H1 (cell line): Measurements from ENCODE around the gene OSBPL2. TPM values are rescaled to one million over a fixed set of nuclear protein-coding genes. Genes with fewer than 3 reads are reported as not detected.

Experiments used
- CEBPB ChIP-seq: IDR thresholded peaks from 2 replicates; pipeline ENCODE4 v1.6.1; 2012; ENCODE audit warnings: low read depth, low read length
- EP300 ChIP-seq, 2 experiments: IDR thresholded peaks; 1 replicate in 1 of 2; 2 replicates in 1 of 2; pipeline ENCODE4 v1.6.1; 2011 to 2012; ENCODE audit warnings: low read depth in 2 of 2, low read length in 2 of 2, mild to moderate bottlenecking in 2 of 2, borderline replicate concordance in 1 of 2, inconsistent platforms in 1 of 2, moderate library complexity in 1 of 2
- KDM1A ChIP-seq: fragments of 200-600, 300-600 bp; sonication (generic); IDR thresholded peaks from 2 replicates; pipeline ENCODE4 v1.7.1; 2016; ENCODE audit warnings: mild to moderate bottlenecking, low read length, borderline replicate concordance
- NANOG ChIP-seq: IDR thresholded peaks from 2 replicates; pipeline ENCODE4 v1.6.1; 2011; ENCODE audit warnings: low read length, low read depth, mild to moderate bottlenecking, inconsistent platforms; ENCODE audit not compliant: insufficient read depth, poor library complexity, severe bottlenecking
- POU5F1 ChIP-seq: IDR thresholded peaks from 2 replicates; pipeline ENCODE4 v1.6.1; 2011; ENCODE audit warnings: low read depth, mild to moderate bottlenecking, low read length, moderate library complexity
- SP2 ChIP-seq: IDR thresholded peaks from 2 replicates; pipeline ENCODE4 v1.6.1; 2012; ENCODE audit warnings: mild to moderate bottlenecking, low read length, inconsistent platforms
- USF2 ChIP-seq: IDR thresholded peaks from 2 replicates; pipeline ENCODE4 v1.6.1; 2011; ENCODE audit warnings: low read length, improper control_type of control experiment
- polyA plus RNA-seq, 7 experiments: library from polyadenylated mRNA; depleted of rRNA in 3 of 7; stranded (reverse) in 5 of 7; unstranded in 2 of 7; fragments of >200 nt in 5 of 7; fragments of 200-250 nt in 2 of 7; gene quantifications; 1 replicate in 5 of 7; 2 replicates in 1 of 7; 4 replicates in 1 of 7; pipeline versions ENCODE4 v1.2.1 to v1.2.3, GENCODE V29; 2011 to 2013; ENCODE audit warnings: missing spikeins in 2 of 7, mixed read lengths in 2 of 7
- total RNA-seq: library from RNA; stranded (reverse); fragmentation: NEBNext Ultra II Directional; extraction: Animal tissue kit (Norgen Biotek cat#: 25700); gene quantifications from 2 replicates; pipeline ENCODE4 v1.2.1, GENCODE V29; 2021

Gene OSBPL2
- total and polyA plus RNA-seq, 2 of the 8 experiments (the other 6 are each of a cell fraction or from before 2014, with no cell fraction given) = 11.7 to 42.4 TPM

GRCh38 chr20:62255976-62256375, 17.7 kb downstream of the OSBPL2 start (continued):
- TF ChIP-seq CEBPB = no peak
- no peak for TF ChIP-seq NANOG
- no peak for TF ChIP-seq KDM1A
- TF ChIP-seq USF2 = no peak
- no peak for TF ChIP-seq EP300 (IDR thresholded peaks at IDR 0.05; ENCODE audit: borderline replicate concordance in 1 of 2, low read depth in 2 of 2, low read length in 2 of 2)
- TF ChIP-seq POU5F1 = no peak
- no peak for TF ChIP-seq SP2
